HUES64 (cell line): ENCODE results near the gene SERPINI2.

Experiments
- H3K27ac ChIP-seq: 2 replicates; pipeline ENCODE4 v1.7.0; 2013; ENCODE audit warnings: low read depth, low read length, inconsistent platforms
- H3K27me3 ChIP-seq: 2 replicates; pipeline ENCODE4 v1.6.1; 2013; ENCODE audit warnings: mild to moderate bottlenecking, low read length; ENCODE audit not compliant: insufficient read depth
- H3K36me3 ChIP-seq: 2 replicates; pipeline ENCODE4 v1.6.1; 2013; ENCODE audit warnings: mild to moderate bottlenecking, low read length; ENCODE audit not compliant: insufficient read depth
- H3K4me1 ChIP-seq: 2 replicates; pipeline ENCODE4 v1.6.1; 2013; ENCODE audit warnings: mild to moderate bottlenecking, low read length, moderate library complexity; ENCODE audit not compliant: insufficient read depth
- H3K4me3 ChIP-seq: 2 replicates; pipeline ENCODE4 v1.5.1; 2013; ENCODE audit warnings: mild to moderate bottlenecking, low read length, moderate library complexity
- H3K9ac ChIP-seq: 2 replicates; pipeline ENCODE4 v1.6.1; 2013; ENCODE audit warnings: mild to moderate bottlenecking, low read depth, low read length
- H3K9me3 ChIP-seq: 2 replicates; pipeline ENCODE4 v1.6.1; 2013; ENCODE audit warnings: low read depth, low read length; ENCODE audit not compliant: insufficient read depth
- WGBS: fragments of 150-250, 120-280 bp; methylation state at CpG from one replicate; pipeline ENCODE4 v1.1.7; 2013; ENCODE audit warnings: missing lambda C conversion rate; 5-methylcytosine and 5-hydroxymethylcytosine counted together

Gene SERPINI2

GRCh38 chr3:167483708-167484475 is 10.1 kb upstream of the SERPINI2 start:
- H3K4me3 ChIP-seq: no peak overlapping the region
- H3K27me3 ChIP-seq: no peaks in the 10 kb centered on the region
- H3K9ac ChIP-seq: no peak overlapping the region
- H3K36me3 ChIP-seq: no peaks in the 10 kb centered on the region
- no peaks in the 10 kb centered on the region for H3K9me3 ChIP-seq
- H3K4me1 ChIP-seq: no peaks in the 10 kb centered on the region
- no peak overlapping the region for H3K27ac ChIP-seq
- WGBS: 81% methylated on average over 1 of the region's 2 CpGs

DNA sequence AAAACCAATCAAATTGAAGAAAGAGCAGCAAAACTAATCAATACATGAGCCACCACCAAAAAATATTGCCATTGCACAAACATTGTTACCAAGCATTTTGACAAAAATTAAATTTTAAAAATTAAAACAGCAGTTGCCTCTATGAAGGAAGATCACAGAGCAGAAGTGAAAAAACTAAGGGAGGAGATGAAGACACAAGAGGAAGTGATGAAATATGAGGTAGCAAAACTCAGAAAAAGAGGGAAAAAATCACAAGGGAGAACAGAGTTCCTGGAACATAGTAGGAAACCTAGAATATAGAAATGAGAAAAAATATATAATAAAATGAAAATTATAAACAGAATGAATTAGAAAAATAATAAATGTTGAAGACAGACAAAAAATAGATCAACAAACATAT is 7.3 kb upstream of the SERPINI2 start:
- Histone ChIP-seq H3K27me3 (no peaks in the 10 kb centered on the region), H3K9ac (no peak overlapping the region), H3K4me1 (no peaks in the 10 kb centered on the region), H3K9me3 (no peaks in the 10 kb centered on the region), H3K27ac (no peak overlapping the region), H3K36me3 (no peaks in the 10 kb centered on the region), H3K4me3 (no peak overlapping the region)

GRCh38 chr3:167480748-167481147 is 6.9 kb upstream of the SERPINI2 start:
- H3K9ac ChIP-seq: no peak overlapping the region
- 91% methylated on average over 2 of the region's 2 CpGs for WGBS
- no peaks in the 10 kb centered on the region for H3K36me3 ChIP-seq
- no peak overlapping the region for H3K4me3 ChIP-seq
- no peaks in the 10 kb centered on the region for H3K4me1 ChIP-seq
- no peaks in the 10 kb centered on the region for H3K9me3 ChIP-seq
- no peak overlapping the region for H3K27ac ChIP-seq
- H3K27me3 ChIP-seq: no peaks in the 10 kb centered on the region

DNA sequence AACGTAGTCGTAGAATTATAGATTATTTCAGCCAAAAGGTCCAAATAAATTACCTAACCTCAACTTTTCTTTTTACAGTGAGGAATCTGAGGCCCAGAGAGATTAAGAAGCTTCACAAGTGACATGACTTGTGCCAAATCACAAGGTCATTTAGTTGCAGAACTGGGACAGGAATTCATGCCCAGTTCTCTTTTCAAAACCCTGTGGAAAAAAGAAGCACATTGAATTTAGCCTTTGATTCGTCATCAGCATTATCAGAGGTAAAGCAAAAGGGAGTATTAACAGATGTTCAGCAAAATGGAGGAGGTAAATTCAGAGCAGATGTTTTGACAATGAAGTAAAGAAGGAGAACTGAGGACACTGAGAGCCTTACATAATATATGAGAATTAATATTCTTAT is 4.5 kb downstream of the SERPINI2 start:
- Histone ChIP-seq H3K27ac (no peak overlapping the region), H3K9me3 (no peaks in the 10 kb centered on the region), H3K27me3 (no peaks in the 10 kb centered on the region), H3K9ac (no peak overlapping the region), H3K36me3 (no peaks in the 10 kb centered on the region), H3K4me3 (no peak overlapping the region), H3K4me1 (peaks cover 11% of the 10 kb centered on the region; the same call in 1 of the 2 replicates)
- 94% methylated on average over 3 of the region's 3 CpGs for WGBS

DNA sequence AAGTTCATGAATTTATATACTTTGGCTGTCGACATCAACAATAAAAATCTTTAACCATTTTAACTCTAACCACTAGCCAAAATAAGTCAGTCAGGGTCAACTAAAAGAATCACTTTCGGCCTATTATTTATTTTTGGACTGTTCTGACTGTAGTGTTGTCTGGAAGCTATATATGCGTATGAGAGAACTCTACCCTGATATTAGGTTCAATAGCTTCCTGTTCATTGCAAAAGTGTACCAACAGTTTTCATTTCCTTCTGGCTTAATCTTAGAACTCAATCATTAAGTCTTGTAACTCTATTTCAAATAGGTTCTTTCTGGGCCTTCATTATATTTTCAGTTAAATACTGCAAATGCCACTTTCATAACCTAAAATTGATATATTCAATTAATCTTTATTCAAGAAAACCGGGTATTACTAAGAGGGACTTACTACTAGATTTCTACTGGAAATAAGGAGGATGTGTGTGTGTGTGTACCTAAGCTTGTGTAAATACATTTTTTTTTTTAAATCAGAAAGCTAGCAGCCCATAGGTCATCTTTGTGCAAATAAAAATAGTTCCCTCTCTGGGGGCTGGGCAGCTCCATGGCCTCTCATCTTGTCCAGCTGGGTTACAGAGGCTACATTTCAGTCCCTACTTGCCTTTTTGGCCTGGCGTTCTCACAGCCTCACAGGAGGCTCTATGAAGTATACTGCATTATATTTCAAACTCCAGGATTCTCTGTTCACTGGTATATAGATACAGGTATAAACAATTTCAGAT is 5.8 kb downstream of the SERPINI2 start:
- 81% methylated on average over 5 of the region's 5 CpGs for WGBS
- no peak overlapping the region for H3K9ac ChIP-seq
- no peaks in the 10 kb centered on the region for H3K36me3 ChIP-seq
- no peaks in the 10 kb centered on the region for H3K27me3 ChIP-seq
- no peak overlapping the region for H3K27ac ChIP-seq
- peaks cover 11% of the 10 kb centered on the region; the same call in 1 of the 2 replicates for H3K4me1 ChIP-seq
- H3K4me3 ChIP-seq: no peak overlapping the region
- no peaks in the 10 kb centered on the region for H3K9me3 ChIP-seq

- Histone ChIP-seq H3K27me3 (no peaks in the 10 kb centered on the region), H3K4me1 (peaks cover 11% of the 10 kb centered on the region; the same call in 1 of the 2 replicates), H3K36me3 (no peaks in the 10 kb centered on the region), H3K27ac (no peak overlapping the region), H3K9me3 (no peaks in the 10 kb centered on the region), H3K9ac (no peak overlapping the region), H3K4me3 (no peak overlapping the region)
These were observed 6.9 kb downstream of the SERPINI2 start for GRCh38 chr3:167466966-167467365.

DNA sequence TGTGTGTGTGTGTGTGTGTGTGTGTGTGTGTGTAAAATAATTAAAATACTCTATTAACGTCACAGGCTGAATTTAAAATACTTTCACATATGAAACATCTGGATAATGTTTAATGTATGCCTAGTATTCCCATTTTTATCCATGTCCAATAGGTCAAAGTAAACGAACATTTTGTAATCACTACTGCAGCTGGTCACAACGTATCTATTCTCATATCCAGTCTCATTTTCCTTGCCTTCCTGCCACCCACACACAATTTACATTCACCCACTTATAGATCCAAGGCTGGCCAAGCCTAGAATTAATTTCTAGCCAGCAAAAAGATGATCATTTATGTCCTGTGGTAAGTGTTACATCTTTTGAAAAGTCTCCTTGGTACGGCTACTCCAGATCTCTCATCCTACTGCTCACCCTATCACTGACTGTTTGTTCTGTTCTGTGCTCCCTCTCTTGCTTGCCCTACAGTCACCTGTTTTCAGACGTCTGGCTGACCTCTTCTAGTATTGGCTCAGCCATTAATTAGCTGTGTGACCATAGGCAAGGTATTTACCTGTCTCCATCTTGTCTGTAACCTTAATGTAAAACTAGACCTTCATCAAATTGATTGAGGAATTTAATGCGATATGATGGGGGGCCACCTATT is 17.6 kb downstream of the SERPINI2 start:
- Histone ChIP-seq H3K4me3 (no peak overlapping the region), H3K4me1 (peaks cover 38% of the 10 kb centered on the region), H3K9ac (no peak overlapping the region), H3K27me3 (no peaks in the 10 kb centered on the region), H3K9me3 (no peaks in the 10 kb centered on the region), H3K36me3 (no peaks in the 10 kb centered on the region), H3K27ac (peak overlapping the region; percentile 11; the same call in 1 of the 2 replicates)
- 92% methylated on average over 4 of the region's 6 CpGs for WGBS

GRCh38 chr3:167453815-167454214 is 20.0 kb downstream of the SERPINI2 start:
- Histone ChIP-seq H3K9ac (no peak overlapping the region), H3K4me1 (peaks cover 48% of the 10 kb centered on the region), H3K36me3 (no peaks in the 10 kb centered on the region), H3K27me3 (no peaks in the 10 kb centered on the region), H3K9me3 (no peaks in the 10 kb centered on the region), H3K4me3 (no peak overlapping the region), H3K27ac (no peak overlapping the region)
- 95% methylated on average over 1 of the region's 2 CpGs for WGBS

GRCh38 chr3:167451282-167451681 is 22.6 kb downstream of the SERPINI2 start:
- no peaks in the 10 kb centered on the region for H3K9me3 ChIP-seq
- H3K4me3 ChIP-seq: no peak overlapping the region
- H3K27me3 ChIP-seq: no peaks in the 10 kb centered on the region
- 93% methylated on average over 1 of the region's 1 CpG for WGBS
- no peaks in the 10 kb centered on the region for H3K36me3 ChIP-seq
- H3K27ac ChIP-seq: no peak overlapping the region
- no peak overlapping the region for H3K9ac ChIP-seq
- peaks cover 48% of the 10 kb centered on the region for H3K4me1 ChIP-seq

DNA sequence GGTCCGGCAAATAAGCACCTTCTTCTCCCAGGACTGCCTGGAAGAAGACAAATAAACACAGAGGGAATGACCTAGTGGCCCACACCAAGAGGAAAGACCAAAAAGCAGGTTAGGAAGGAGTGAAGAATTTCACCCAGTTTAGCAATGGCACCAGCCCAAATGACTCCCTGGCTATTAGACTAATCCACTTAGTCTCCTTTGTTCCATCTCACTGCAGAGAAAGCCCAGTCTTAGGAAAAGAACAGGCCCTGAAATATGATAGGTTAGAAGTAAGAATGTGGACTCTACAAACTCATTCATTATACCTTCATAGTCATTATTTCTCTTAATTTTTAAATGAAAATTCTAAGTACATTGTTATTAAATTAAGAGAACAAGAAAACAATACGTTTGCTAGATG is 23.2 kb downstream of the SERPINI2 start:
- peaks cover 44% of the 10 kb centered on the region for H3K4me1 ChIP-seq
- no peaks in the 10 kb centered on the region for H3K9me3 ChIP-seq
- no peak overlapping the region for H3K4me3 ChIP-seq
- 100% methylated on average over 1 of the region's 2 CpGs for WGBS
- no peak overlapping the region for H3K27ac ChIP-seq
- H3K27me3 ChIP-seq: no peaks in the 10 kb centered on the region
- no peak overlapping the region for H3K9ac ChIP-seq
- no peaks in the 10 kb centered on the region for H3K36me3 ChIP-seq

DNA sequence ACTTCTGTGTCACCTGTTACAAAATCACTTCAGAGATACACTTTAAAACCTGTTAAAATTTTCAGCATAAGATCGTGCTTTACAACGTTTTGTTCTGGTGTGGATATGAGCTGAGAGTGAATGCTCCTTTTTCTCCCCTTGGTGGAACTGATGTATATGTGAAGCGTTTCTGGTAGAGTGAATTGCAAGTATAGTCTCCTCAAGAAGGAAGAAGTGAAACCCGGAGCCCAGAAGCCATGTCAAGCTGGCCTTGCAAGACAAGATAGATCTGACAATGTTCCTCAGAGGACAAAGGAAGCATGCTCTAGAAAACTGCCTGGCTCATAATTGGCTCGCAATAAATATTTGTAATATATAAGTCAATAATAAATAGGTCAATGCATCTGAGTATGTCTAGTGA is 23.6 kb downstream of the SERPINI2 start:
- WGBS: 91% methylated on average over 4 of the region's 5 CpGs
- no peaks in the 10 kb centered on the region for H3K9me3 ChIP-seq
- peaks cover 39% of the 10 kb centered on the region for H3K4me1 ChIP-seq
- no peak overlapping the region for H3K4me3 ChIP-seq
- H3K36me3 ChIP-seq: no peaks in the 10 kb centered on the region
- H3K27me3 ChIP-seq: no peaks in the 10 kb centered on the region
- no peak overlapping the region for H3K27ac ChIP-seq
- H3K9ac ChIP-seq: no peak overlapping the region
